Stimulated activated CD8-positive, alpha-beta memory T cell treated with anti-CD3 and anti-CD28 coated beads, Interleukin-12 subunit alpha, Interleukin-12 subunit beta, amount 100 ng/mL, for 4 hours (primary cell): ENCODE results near the gene CCDC190.
"Not testable (repeated sequence)": the region's sequence is repeated elsewhere in the genome, so short reads cannot be mapped to it uniquely, and the experiment has no call there.

Source experiments
- DNase-seq: peaks from one replicate; pipeline ENCODE4 v3.0.0-alpha.2; 2020; ENCODE audit warnings: low read depth

Gene CCDC190

DNA sequence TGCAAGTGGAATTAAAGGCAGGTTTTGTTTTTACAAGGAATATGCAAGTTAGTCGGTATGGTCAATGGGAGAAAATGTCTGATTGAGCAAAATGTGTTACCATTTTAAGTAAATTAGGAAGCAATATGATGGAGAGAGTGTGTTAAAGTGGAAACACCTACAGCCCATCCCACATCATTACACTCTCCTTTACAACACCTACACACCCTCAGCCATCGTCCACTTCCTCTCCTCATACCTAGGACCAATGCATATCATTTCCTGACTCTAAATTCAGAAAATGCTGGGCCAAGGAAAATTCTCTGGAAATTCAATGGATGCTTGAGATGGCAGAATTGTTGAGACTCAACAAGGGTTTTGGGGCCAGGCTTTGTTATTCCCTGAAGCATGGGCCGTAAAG is 16.4 kb upstream of the CCDC190 start:
- DNase-seq, result no peak

DNA sequence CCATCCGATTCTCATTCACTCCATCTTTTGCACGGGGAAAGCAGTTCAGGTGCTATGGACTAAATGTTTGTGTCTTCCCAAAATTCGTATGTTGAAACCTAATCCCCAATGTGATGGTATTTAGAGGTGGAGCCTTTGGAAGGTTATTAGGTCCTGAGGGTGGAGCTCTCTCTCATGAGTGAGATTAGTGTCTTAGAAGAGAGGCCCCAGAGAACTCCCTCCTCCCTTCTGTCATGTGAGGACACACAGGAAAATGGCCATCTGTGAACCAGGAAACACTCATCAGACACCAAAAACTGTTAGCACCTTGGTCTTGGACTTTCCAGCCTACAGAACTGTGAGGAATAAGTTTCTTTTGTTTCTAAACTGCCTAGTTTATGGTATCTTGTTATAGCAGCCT is 15.8 kb upstream of the CCDC190 start:
- DNase-seq, result no peak

DNA sequence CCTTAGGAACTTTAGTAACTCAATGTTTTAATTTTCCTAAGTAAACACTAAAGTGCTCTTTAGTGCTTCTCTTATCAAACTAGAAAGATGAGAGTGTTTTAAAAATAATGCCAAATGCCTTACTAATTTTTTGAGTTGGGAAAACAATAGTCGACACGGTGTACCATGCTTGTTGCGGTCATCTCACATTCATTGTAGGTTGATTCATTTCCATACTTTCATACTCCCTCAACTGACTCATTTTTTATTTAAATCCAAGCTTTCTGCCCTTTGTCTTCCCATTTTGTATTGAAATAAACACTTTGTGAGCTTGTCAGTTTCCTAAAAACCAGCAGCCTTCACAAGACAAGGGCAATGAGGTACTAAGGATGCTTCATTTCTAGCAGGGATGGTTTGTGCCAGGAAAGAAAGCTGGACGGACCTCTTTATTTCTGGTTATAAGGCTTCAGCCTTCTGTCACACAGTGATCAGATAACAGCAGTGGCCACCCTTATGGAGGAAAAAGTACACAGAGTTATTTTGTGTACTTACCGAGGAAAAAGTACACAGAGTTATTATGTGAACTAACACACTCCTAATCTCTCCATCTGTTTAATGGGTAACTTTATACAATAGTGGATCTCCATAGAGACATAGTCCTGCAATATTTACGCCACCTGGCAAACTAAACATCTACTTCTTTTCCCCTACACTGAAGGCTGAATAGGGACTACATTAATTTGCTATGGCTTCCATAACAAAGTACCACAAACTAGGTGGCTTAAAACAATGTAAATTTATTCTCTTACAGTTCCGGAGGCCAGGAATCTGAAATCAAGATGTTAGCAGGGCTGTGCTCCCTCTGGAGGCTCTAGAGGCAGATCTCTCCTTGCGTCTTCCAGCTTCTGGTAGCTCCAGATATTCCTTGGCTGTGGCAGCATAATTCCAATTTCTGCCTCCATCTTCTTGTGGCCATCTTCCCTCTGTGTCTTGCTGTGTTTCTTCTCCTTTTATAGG is 13.0 kb upstream of the CCDC190 start:
- no peak for DNase-seq

DNA sequence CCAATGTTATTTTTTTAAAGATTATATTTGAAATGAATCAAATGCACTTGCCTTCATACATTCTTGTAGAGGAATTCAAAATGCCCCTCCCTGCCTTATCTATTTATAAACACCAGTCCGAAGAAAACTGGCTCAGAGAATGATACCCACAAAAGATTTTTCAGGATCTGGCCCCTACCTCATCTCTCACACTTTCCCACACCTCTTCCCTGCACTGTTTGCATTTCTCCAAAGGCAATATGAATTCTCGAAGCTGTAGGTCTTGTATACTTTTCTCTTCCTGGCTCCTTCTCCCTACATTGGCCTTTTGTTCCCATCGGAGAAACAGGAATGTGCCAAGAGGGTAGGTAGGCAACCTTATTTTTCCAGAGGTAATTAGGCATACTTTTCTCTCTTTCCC is 12.0 kb upstream of the CCDC190 start:
- DNase-seq, result no peak

DNA sequence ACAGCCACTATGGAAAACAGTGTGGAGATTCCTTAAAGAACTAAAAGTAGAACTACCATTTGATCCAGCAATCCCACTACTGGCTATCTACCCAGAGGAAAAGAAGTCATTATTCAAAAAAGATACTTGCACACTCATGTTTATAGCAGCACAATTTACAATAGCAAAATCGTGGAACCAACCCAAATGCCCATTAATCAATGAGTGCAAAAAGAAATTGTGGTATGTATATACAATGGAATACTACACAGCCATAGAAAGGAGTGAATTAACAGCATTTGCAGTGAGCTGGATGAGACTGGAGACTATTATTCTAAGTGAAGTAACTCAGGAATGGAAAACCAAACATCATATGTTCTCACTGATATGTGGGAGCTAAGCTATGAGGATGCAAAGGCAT is 10.4 kb upstream of the CCDC190 start:
- not testable (repeated sequence) for DNase-seq

DNA sequence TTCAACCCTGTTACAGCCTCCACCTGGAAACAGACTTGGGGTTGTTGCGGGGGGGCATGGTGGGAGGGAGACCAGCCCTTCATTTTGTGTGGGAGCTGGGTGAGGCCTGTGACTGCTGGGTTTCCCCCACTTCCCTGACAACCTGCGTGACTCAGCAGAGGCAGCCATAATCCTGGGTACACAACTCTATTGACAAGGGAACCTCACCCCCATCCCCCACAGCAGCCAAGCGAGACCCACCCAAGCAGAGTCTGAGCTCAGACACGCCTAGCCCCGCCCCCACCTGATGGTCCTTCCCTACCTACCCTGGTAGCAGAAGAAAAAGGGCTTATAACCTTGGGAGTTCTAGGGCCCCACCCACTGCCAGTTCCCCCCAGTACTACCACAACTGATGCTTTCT is 8.0 kb upstream of the CCDC190 start:
- no peak for DNase-seq

DNA sequence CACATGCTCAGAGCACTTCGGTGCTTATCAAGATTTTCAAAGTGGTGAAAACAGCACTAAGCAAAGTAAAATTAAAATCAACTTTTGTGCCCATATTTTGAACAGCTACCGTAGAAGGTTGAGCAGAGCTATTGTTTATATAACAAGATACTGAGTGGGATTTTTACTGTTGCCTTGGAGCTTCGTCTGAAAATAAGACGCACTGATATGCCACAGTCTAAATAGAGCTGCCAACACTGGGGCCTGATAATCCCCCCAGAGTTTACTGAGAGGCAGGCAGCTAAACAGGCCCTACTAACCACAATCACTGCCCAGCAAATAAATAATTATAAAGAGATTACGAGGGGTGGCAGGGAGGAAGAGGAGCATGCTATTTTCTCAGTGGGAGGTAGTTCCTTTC is 650 bp upstream of the CCDC190 start:
- DNase-seq, result no peak

DNA sequence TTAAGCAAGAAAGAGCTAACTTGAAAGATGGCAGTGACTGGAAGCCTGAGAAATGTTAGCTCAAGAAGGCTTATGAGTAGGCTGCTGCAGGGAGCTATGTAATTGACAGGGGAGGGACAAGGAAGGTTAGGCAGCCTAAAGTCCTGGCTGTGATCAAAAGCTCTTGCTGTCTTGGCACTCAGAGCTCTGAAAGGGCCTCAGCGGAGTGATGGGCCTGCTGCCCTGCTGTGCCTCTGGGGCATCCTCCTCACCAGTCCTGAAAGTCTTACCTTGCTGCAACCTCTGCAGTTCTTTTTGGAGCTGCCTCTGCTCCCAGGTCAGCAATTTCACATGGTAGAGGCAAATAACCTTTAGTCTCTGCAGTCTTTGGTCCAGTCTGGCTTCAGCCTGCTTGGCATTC is 1.8 kb downstream of the CCDC190 start:
- no peak for DNase-seq

DNA sequence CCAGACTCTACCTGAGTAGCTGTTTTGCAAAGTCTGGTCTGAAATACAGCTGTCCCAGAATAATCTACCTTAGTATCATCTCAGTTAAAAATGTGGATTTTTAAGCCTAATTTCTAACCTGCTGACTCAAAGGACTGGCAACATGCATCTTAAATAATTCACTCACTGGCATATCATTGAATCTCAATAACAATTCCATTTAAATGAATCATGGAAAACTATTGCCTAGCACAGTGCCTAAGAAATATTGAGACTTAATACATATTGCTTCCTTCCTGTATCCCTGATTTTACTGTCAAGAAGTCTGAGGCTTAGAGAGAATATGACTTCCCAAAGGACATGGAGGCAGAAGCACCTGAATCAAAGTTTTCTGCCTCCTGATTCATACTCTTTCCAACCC is 3.1 kb downstream of the CCDC190 start:
- no peak for DNase-seq

DNA sequence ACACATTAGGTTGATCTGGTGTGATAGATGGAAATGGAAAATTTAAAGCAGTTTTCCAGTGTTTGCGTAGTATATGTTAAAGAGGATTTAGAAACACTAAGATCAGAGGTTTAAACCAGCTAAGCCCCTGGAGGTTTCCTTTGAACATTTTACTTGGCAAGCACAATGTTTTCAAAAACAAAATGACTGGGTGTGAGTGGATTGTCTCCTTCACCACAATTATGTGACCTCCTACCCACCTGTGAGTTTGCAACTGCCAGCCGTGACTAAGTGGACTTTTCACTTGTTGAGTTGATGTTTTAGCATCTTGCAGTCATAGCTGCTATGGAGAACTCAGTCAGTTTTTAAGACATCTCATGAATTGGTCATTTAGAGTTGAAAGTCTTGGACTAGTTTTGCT is 4.7 kb downstream of the CCDC190 start:
- DNase-seq, result no peak

DNA sequence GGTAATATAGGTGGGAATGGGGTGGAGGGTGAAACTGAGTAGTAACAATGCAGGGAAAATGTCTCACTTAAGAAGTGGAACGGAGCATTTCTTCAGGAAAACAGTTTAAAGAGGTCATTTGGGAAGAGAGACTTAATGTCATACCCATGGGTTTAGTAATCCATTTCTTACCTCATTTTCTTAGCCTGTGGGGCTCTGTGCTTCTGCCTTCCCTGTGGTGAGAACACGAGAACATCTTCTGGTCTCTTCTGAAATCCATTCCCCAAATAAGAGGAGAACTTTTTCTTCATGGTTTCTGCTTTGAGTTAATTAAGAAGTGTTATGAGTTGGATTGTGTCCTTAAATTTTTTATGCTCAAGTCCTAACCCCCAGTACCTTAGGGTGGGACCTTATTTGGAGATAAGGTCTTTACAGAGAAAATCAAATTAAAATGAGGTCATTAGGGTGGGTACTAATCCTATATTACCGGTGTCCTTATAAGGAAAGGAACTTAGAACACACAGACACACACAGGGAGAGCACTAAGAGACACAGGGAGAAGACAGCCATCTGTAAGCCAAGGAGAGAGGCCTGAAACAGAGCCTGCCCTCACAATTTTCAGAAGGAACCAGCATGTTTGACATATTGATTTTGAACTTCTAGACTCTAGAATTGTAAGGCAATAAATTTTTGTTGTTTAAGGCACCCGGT is 5.4 kb downstream of the CCDC190 start:
- no peak for DNase-seq

DNA sequence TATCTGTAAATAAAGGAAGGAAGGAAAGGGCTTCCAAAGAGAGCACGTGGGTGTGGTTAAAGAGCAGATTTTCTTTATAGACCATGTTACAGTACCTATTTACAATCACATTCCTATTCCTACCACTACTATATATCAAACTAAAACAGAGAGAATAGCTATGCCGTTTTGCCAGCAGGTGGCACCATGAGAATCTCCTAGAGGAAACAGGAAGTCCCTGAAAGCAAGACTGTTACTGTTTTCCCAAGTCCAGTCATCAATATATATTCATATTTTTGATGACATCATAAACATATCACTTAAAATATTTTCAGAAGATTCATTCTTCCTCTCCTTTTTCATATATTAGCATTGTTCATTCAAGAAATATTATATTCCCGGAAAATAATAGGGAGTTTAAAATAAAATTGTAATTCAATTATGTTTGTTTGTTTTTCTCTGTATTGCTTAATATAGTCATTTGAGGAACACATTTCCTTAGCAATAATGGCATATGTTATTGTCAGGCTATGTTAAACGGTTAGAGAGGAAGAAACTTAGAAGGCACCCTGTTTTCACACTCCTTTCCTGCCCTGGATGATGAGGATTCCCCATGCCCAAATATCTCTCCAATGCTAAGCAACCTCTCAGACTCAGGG is 6.6 kb downstream of the CCDC190 start:
- DNase-seq, result no peak

DNA sequence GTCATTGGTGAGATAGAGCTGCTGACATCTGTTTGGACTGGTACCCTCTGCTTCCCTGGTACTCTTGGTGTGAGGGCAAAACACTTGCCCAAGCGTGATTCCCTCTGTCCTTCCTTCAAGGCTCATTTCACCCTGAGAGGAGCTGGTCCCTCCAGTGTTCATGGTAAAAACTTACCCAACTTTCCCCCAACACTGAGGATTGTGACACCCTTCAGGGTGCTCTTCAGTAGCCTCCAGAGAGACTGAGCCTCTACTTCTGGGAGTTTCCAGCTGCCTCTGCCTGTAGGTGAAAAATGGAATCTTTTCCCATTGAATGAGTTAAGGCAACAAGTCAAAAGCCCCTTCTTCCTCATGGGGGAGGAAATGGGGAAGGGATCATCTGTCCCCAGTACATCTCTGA is 9.6 kb downstream of the CCDC190 start:
- no peak for DNase-seq

DNA sequence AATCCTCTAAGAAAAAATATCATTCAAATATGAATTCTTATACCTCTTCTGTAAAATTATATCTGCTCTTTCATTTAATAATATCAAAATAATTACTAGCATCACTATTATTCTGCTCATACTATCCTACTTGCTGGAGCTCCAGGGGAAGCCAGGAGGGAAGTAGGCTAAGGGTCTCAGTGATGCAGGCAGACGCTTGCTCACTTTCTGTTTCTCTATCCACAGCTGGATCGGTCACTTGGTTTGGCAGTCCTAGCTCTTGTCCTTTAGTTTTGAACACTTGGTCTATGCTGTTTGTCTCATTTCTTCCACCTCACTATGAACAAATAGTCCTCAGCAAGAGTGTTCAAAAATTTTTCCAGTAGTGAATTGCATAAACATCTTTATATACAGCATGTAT is 11.3 kb downstream of the CCDC190 start:
- DNase-seq, result no peak

DNA sequence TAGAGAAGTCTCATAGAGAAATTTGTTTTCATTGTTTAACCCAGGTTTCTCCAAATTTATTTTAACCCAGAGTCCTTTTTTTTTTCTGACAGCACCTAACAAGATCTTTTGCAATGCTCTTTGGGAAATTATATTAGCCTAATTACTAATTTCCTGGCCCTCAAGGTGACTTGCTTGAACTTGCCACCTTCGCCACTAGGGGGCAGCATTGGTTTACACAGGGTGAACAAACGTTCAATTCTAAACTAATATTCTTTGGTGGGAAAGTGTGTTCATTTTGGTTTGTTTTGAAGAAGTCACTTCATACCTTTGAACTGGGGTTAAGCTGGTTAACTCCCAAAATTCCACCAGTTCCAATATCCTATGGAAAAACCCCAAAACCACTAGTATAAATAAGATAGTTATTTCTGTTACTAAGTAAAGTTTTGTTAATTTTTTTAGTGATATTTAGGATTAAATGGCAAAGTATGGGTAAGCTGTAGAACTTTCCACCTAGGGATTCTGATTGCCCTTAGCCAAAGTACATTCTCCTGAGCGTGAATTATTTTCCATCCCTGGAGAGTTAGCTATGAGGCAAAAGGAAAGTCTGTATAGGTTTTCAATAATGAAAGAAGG is 13.0 kb downstream of the CCDC190 start:
- peak; percentile 40 for DNase-seq

DNA sequence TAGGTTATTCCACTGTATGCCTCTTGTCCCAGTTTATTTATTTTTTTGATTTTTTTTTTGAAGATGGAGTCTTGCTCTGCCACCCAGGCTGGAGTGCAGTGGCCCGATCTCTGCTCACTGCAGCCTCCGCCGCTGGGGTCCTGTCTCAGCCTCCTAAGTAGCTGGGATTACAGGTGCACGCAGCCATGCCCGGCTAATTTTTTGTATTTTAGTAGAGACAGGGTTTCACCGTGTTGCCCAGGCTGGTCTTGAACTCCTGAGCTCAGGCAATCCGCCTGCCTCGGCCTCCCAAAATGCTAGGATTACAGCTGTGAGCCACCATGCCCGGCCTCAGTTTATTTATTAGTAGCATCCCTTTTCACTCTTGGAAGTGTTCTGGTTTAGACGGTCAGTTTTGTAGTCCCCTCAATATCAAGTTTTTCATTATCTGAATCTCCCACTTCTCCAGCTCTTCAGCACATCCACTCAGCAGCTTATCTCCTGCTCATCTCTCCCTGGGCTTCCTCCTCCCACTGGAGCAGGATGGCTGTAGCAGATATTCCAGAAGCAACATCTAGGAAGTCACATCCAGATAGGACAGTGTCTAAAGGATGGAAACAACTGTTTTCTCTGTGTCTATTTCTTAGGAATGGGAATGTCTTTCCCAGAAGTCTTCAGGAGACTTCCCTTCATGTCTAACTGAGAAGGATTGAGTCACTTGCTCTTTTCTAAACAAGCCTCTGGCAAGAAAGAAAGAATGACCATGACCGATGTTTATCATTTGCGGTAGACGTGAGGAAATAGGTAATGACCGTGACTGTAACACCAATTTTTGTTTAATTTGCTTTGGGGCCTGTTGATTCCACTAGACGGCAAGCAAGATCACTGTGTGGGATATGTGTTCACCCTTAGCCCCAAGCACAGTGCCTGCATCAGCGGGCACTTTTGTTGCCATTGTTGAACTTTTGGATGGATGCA is 14.4 kb downstream of the CCDC190 start:
- no peak for DNase-seq

DNA sequence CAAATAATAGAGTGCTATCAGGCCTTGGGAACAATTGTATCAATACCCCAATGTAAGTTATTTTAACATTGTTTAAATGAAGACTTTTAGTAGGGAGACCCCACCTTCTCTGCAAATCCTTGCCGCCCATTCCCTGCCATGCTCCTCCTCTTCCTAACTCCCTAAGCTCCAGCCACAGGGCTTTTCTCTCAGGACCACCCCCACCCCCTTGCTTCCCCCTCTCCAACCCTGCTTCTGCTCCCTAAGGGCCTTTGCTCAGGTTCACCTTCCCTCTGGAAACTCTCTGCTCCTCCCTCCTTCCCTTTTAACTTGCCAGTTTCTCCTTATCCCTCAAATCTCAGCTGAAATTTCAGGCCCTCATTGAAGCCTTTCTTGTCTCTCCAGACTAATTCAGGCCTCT is 16.8 kb downstream of the CCDC190 start:
- DNase-seq, result no peak

DNA sequence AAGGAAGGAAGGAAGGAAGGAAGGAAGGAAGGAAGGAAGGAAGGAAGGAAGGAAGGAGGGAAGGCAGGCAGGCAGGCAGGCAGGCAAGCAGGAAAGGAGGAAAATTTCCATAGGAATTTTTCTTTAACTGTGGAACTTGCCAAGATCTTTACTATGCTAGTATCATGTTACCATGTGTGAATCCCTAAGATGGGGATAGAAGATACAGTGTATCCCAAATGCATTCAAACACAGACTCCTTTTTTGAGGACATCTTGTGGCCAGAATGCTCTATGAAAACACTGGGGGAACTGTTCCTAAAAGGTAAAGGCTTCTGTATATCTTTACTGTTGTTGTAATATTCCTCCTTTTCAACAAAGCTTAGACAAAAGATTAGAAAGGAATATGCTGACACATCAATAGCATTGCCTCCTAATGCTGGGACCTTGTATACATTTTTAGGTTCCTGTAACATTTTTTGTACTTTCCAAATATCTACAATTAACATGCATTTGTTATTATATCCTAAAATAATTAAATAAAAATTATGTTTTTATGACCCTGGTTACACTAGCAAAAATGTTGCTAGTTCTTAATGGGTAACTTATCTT is 20.6 kb downstream of the CCDC190 start:
- no peak for DNase-seq

DNA sequence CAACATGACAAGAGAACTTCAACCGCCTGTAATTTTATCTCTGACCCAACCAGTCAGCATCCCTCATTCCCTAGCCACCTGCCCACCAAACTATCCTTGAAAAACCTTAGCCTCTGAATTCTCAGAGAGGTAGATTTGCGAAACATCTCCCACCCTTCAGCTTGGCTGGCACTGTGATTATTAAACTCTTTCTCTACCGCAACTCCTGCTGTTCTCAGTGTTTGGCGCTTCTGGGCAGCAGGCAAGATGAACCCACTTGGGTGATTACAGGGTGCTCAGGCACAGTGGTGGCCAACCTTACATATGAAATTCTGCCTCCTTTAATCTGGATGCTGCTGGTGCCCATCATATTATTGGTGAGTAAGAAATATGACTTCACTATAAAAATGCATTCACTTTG is 22.1 kb downstream of the CCDC190 start:
- DNase-seq, result no peak

DNA sequence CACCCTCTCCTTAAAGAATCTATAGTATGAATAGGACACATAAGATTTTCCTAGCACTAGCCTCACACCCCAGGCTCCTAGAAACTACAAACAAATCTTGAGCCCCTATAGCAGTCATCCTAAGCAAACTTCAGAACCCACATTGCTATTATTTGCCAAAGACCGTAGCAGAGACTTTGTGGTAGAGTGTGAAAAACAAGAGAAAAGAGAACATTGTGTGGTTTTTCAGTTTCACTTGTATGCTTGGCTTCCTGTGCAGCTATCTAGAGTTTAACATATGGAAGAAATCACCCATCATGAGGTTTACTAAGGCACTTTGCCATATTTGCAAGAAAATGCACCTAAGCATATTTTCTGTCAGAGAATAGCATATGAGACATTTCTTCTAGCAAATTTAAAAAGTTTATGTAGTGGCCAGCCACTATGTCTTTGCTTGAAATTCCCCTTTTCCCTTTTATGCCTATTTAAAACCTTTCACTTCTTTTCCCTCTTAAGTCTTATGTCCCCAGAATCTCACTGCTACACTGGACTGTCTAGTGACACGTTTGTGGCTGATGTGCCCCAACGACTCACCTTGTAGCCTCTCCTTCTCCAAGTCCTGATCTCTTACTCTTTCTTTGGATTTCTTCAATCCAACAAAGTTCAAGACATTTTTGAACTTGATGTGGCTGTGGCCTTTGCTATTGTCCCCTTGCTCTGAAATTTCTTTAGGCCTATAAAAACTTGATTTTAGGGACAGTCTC is 25.6 kb downstream of the CCDC190 start:
- DNase-seq, result no peak
